HG02623 (cell line): ENCODE measurements around the gene TMEM53.

Experiments used
- ATAC-seq: cut with Tn5 transposase; IDR thresholded peaks from one replicate; pipeline ENCODE4 v1.9.1; 2021; ENCODE audit warnings: moderate library complexity; ENCODE audit not compliant: unreplicated experiment

TMEM53 gene

DNA sequence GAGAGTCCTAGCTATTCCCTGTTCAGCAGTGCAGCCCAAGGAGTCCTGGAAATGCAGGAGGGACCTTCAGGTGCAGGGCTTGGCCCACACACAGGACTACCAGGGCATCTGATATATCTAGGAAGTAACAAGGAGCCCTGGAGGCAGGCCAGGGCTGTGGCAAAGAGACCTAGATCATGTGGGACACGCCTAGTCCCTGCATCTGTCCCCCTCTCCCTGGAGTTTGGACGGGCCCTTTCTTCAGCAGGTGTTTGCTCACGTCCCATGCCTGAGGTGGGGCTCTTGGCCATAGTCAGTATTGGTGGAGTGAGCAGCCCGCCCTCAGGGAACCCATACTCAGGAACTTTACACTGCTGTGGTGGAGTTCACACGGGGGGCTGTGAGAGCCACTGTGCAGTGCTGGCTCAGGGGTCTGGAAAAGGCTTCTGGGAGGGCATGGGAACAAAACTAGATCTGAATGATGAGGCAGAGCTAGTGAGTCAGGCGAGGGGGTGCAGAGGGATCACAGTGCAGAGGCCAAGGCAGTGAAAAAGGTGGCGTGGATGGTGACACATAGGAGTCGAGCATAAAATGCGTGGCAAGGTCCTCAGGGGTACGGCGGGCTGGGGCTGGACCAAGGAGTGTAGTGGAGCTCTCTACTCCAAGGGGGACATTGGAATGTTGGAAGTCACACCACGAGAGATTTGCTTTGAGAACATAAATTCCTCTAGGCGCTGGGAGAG, 25.6 kb downstream of the TMEM53 start:
- no peak for ATAC-seq

DNA sequence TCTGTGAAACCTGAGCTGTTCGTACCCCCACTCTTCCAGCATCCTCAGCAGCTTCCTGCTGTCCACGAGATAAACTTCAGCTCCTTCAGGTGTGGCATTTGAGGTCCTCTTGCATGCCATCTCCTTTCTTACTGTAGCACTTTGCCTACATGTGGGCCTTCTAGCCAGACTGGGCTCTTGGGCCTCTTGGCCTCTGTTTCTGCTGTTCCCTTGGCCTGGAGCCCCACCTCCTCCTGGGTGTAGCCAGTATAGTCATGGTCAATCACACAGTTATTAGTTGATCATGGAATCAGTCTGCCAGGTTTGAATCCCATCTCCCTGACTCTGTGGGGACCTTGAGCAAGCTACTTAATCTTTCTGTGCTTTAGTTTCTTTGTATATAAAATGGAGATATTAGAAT, 26.4 kb downstream of the TMEM53 start:
- no peak for ATAC-seq

DNA sequence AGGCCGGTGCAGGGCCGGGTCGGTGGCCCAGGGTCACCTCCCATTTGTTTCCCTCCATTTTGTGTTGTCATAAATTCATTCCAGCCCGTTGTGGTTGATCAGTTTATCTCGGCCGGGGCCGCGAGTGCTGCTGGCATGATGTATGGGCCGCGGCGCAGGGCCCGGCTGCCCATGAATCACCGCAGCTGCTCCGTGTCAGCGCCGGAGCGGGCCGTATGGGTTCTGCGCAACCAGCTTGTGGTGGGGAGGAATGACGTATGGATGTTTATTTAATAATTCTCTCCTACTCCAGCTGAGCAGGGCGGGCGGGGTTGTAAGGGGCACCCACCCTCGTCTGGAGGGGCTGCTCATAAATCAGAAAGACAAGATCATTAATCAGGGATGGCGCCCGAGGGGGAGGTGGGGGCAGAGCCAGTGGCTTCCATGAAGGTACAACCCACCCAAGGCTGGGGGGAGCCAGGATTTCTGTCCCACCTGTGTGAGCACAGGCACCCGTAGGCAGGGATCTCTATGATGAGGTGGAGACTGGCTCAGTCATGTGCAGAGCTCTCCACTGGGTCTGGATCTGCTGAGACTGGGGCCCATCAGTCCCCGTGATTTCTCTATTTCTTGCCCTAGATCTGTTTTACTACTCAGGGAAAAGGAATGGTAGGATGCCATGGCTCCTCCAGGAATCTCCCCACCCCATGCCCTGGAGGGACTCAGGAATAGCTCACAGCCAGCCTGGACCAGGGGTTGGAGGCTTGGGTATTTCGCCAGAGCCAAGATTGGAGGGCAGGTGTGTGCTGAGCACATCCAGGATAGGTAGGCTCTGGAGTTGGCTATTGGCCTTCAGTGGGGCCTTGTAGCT, 27.8 kb downstream of the TMEM53 start:
- ATAC-seq = no peak

DNA sequence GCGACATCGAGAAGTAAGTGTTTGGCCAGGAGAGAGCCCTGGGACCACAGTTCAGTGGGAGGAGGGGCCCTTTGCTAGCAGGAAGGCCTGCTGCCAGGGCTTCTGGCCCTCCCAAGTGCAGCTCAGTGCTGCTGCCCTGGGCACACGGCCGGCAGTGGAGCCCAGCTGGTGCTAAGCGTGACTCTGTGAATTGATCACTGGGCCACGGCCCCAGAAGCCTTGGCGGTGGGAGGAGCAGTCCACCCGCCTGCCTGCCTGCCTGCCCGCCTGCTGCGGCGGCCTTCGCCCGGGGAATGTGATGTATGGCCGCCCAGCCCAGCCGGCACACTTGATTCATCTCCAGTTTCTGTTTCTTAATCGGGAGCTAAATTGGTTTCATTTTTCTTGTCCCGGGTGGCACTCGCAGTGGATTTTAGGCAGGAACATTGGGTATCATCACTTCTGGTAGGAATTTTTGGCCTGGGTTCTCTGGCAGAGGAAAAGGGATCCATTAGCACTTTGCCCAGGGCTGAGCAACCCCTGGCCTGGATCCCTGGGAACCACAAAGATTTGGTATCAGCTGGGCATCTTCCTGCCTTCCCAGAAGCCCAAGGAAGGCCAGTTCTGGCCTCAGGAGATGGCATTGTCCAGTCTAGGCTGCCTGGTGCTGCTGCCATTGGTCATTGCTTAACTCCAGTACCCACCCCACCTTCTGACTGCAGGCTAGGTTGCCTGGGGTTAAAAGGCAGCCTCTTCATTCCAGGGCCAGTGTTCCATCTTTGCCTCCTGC, 28.6 kb downstream of the TMEM53 start:
- no peak for ATAC-seq

DNA sequence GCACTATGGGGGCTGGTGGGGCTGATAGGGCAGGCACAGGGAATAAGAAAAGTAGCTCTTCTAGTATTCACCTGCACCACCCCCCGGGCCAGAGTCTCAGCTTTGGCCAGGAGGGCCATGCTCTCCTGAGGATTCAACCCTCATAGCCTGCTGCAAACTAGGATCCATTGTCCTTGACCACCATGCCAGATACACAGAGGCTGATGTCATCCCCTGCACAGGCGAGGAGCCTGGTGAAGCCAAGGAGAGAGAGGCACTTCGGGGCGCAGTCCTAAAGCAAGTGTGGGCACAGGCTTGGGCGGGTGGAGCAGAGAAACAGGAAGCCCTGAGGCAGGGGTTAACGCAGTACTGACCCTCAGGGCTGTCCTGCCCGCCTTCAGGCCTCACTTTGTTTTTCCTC, 29.5 kb downstream of the TMEM53 start:
- ATAC-seq = no peak

DNA sequence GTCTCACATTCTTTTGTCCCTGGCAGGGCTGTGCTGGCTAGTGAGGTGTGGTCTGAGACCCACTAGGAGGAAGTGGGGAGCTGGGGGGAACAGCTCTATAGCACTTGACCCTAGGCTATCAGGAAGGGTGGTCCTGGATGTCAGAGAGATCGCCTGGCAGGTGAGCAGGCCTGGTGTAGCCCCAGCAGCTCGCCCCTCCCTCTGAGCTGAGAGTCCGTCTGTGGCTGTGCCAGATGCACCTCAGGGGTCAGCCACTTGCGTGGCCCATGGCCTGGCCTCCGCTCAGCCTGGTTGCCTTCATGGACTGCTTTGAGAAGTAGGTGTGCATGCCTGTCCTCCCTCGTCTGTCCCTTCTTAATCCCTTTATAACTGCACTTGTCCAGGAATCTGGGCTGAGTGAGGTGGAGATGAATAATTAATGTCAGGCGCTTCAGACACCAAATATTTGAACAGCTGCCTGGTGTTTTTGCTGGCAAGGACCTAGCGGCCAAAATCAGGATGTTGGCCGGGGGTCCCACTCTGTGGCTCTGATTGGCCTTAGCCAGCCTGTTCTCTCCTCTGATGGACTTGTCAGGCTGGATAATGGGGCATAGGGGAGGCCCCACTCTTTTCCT, 30.5 kb downstream of the TMEM53 start:
- no peak for ATAC-seq

DNA sequence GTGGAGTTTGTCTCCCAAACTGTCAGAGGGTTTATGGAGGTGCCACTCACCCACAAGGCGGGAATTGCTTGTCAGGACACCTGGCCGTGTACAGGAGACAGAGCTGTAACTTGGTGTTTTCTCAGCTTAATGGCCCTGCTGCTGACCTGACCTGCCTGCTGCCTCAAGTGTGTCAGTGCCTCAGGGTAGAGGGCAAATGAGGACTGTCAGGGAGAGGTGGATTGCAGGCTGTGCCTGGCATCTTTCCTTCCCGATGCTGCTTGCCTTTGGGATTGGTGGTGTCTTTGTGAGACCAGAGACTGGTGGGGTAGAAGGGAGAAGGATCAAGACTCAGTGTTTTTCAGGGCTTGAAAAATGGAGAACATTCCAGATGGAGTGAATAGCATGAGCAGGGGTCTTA, 31.4 kb downstream of the TMEM53 start:
- ATAC-seq = no peak

DNA sequence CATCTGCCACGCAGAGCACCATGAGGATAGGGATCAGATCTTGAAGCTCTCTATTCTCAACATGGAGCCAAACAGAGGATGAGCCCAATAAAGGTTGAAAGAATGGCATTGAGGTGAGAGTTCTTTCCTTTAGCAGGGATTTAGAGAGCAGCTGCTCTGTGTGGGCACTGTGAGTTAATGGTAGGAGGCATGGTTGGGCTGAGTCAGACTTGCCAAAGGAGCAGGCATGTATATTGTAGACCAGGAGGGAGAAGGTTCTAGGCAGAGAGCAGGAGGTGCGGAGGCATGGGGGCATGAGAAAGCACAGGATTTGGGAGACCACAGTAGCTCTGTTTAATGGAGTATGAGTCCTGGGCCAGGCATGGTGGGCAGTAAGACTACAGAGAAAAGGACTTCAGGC, 32.0 kb downstream of the TMEM53 start:
- no peak for ATAC-seq

DNA sequence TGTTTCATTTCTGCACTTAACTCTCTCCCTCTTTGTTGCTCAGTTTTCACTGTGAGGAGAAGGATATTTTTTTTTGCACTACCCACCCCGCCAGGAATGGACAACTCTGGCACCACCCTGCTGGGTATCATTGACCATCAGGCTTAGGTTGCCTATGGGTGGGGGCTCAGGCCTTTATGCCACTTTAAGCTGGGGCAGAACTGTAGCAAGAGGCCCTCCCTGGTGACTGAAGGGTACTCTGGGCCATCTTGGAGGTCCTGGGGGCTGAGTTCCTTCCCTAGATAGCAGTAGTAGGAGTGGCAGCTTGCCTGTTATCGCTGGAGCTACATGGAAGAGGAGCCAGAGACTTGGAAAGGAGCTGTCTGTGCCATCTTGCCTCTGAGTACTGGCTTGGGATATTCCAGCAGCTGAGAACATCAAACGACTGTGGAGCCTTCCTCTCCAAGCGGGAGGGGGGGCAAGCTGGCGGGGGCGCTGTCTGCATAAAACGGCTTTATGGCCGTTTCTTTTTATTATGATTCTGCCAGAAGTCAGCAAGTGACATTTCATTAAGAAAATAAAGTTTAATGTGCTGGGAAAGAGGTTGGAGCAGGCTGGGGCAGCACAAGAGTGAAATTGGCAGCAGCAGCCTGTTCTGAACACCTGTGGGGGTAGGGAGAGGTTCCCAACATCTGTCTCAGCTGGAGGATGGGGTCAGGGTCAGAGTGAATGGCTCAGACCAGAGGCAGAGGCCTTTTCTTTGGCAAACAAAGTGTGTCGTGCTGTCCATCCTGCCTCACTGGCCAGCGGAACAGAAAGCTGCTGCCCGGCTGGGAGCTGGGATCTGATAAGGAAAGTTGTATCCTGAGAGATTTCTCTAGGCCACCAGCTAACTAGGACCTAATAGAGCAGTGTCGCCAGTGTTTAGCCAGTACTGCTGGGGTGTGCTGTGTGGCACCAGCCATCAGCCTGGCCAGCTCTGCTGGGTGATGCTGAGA, 32.9 kb downstream of the TMEM53 start:
- ATAC-seq = no peak

DNA sequence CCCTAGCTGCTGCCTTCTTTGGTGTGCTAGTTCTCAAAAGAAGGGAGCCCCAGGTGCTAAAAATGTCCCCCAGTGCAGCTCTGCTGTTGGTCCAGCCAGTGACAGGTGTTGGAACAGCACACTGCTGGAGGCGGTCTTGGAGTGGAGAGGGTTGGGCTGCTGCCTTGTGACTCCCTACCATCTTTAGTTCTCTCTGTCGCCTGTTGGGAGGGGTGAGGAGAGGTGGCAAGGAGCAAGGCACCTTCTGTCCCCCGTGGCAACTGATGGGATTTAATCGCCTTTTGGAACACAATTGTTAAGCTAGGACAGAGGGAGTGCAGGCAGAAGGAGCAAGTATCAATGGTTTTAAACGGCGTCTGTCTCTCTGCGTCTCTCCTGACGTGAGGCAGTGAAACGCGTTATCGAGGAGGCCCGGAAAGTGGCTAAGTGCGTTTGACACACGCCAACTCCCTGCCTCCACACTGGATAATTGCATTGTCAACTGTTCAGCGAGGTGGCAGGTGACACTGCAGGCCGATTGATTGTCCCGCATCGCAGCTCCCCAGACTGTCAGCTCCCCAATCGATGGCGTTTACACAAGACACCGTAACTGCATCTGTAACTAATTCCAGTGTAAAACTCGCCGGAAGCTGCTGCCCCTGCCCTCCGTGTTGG, 34.0 kb downstream of the TMEM53 start:
- no peak for ATAC-seq

DNA sequence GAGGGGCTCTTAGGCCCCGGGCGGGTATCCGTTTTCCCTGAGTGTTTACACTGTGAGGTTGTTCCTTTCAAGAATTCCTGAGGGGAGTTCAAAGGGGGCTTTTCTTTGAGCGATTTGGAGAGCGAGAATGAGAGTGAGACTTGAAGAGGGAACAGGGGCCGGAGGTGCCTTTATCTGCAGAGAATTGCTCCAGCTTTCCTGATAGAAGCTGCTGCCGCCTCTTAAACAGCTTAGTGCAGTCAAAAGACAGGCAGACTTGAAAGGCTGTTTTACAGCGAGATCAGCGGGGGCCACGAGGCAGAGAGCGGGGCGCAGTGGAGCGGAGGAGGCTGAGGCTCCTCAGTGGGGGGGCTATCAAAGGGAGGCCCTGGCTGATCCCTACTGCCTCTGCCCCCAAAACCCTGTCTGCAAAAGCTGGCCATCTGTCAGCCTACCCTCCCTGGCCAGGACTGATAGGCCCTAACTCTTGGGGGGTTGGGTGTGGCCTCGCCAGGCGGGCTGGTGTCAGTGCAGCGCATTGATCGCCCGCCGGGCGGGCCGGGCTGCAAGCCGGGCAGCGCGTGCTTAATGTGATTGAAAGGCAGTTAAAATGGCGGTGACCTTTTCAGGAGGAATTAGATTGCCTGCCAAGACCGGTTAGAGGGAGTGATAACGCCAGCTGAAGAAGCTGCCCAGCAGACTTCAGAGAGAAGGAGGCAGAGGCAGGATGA, 36.4 kb downstream of the TMEM53 start:
- ATAC-seq = no peak

DNA sequence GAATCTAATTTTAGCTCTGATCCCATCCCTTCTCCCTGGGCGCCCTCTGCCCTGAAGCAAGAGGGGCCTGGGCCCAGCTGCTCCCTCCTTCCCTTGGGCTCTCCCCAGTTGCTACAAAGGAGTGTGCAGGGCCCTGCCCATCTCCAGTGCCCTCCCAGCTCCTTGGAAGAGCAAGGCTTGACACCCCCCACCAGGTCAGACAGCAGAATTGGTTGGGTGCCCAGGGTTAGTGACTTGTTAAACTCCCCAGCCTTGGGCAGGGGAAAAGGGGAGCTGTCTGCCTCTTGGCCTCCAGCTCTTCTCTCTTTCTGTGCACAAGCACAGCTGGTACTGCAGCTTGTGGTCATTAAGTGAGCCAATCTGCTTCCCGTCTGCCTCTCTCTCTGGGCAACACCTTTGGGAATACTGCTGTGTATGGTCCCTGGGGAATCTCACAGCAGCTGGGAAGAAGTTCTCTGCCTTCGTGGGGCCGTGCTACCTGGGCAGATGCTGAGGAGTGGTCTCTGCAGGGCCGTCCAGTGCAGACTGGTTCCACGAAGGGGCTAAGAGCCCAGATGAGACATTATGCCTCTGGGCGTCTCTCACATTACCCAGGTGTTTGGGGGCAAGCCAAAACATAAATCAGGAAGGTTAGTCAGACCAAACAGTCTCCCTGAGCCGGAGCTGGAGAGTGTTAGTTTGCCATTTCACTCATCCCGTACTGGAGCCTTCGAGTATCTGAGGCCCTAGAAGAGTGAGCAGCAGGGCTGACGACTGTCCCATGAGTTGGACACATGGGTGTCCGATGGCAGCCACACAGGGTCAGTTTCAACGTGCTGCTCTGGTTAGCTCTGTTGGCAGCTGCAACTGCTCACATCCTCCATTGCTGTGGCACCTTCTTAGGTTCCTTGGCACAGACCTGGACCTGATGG, 37.3 kb downstream of the TMEM53 start:
- no peak for ATAC-seq

DNA sequence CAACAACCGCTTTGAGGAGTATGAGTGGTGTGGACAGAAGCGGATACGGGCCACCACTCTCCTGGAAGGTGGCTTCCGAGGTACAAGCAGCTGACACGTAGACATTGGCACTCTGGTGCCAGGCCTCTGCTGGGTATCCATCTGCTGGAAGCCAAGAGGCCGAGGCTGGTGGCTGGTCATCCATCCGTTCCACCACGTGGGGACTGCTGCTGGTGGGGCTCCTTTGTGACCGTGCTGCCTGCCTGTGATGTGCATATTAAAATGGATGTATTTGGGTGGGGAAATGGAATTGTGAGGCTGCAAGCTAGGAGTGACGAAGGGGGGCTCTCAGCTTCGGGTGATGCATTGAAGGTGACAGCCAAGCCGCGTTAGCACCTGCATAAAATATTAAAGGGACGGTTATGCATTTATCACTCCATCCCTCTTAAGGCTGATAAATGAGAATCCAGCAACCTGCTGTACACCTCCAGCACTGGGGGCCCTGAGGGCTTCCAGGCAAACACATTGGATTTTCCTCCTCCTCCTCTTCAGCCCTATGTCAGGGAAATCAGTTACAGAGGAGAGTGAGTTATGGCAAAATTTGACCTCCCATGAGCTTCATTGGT, 38.1 kb downstream of the TMEM53 start:
- no peak for ATAC-seq

DNA sequence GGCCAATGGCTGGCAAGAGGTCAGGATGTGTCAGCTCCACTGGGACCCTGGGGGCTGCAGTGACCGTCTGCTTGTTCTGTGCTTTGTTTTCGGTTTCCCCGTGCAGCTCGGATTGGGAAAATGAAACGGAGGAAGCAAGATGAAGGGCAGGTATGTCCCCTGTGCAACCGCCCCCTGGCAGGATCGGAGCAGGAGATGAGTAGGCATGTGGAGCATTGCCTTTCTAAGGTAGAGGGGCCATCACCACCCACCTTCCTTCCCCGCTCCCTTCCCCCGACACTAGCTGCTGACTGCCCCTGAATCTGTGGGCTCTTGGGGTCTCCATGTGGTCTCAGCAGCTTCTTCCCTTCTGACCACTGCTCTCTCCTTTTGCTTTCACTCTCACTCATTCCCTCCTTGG, 38.8 kb downstream of the TMEM53 start:
- no peak for ATAC-seq

DNA sequence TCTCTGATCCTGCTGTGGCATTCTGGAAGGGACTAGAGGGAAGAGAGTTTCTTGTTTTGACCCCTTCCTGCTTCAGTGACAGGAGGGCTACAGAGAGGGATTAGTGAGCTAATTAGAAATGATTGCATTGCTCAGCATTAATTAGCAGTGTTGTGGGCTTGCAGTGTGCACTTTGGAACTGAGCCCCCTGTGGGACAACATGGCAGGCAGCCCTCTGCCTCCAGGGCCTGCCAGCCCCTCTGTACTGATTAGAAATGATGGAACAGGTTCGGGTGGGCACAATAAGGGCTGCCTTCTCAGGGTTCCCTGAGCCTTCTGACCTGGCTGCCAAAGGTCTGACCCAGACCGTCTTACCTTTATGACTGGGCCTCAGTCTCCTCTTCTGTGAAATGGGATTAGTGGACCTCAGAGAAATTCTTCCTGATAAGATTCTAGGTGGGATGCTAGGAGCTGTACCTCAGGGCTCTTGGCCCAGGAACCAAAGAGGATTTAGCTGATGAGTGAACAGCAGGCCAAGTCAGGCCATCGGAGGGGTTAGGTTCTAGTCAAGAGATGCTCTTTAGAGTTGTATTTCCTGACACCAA, 39.6 kb downstream of the TMEM53 start:
- ATAC-seq = no peak

DNA sequence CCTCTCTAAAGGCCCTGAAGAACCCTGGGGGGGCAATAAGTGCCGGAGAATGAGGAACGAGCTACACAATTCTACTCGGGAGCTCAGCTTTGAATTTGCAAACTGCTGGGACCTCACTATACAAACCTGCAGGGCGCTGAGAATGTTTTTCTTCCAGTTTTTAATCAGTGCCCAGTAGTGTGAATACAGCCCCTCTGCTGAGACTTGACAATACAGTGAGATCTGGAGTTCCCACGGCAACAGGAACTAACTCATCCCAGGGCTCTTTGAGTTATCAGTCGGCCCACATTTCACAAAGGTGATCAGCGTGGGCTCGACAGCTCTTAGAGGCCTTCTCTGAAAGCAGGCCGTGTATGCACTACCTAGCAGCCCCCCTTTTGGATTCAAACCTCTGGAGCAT, 41.7 kb downstream of the TMEM53 start:
- no peak for ATAC-seq
